ENCODE measurements around the gene GRB14. TPM values are rescaled to one million over a fixed set of nuclear protein-coding genes. Genes with fewer than 3 reads are reported as not detected.

GRB14 gene
- total RNA-seq, 2 donors from 2014 or later = 0.14 to 29.9 TPM

- DNase-seq (ENCODE audit: low spot score) = no peak
- no peaks in the 10 kb centered on the region for H3K4me1 ChIP-seq (replicated peaks)
- H3K27ac ChIP-seq = no peak overlapping the region
- no peaks in the 10 kb centered on the region for H3K36me3 ChIP-seq
- intact Hi-C loops (cut with DNase I) = no loop called here
- no peaks in the 10 kb centered on the region for H3K9me3 ChIP-seq
- no peak overlapping the region for H3K4me3 ChIP-seq
- H3K27me3 ChIP-seq (replicated peaks; ENCODE audit: insufficient read depth) = no peaks in the 10 kb centered on the region
- WGBS = 94% methylated on average over 1 of the region's 1 CpG
- TF ChIP-seq POLR2AphosphoS5 (IDR thresholded peaks at IDR 0.05) (no peak), POLR2A (IDR thresholded peaks at IDR 0.05) (no peak), CTCF (IDR thresholded peaks at IDR 0.05) (no peak)
These were observed 41.8 kb upstream of the GRB14 start for GRCh38 chr2:164662868-164663631.

- 72% methylated on average over 1 of the region's 1 CpG for WGBS
- intact Hi-C loops (cut with DNase I) = no loop called here
- TF ChIP-seq POLR2A (IDR thresholded peaks at IDR 0.05) (no peak), POLR2AphosphoS5 (IDR thresholded peaks at IDR 0.05) (no peak), CTCF (IDR thresholded peaks at IDR 0.05) (no peak)
- Histone ChIP-seq H3K4me1 (replicated peaks) (no peaks in the 10 kb centered on the region), H3K27me3 (replicated peaks; ENCODE audit: insufficient read depth) (no peaks in the 10 kb centered on the region), H3K9me3 (no peaks in the 10 kb centered on the region), H3K27ac (no peak overlapping the region), H3K36me3 (no peaks in the 10 kb centered on the region), H3K4me3 (no peak overlapping the region)
- DNase-seq (ENCODE audit: low spot score) = no peak
These were observed 40.8 kb upstream of the GRB14 start for GRCh38 chr2:164662066-164662465.

- no peaks in the 10 kb centered on the region for H3K27me3 ChIP-seq (replicated peaks; ENCODE audit: insufficient read depth)
- no peak for DNase-seq (ENCODE audit: low spot score)
- no peaks in the 10 kb centered on the region for H3K9me3 ChIP-seq
- no peaks in the 10 kb centered on the region for H3K36me3 ChIP-seq
- intact Hi-C loops (cut with DNase I) = no loop called here
- TF ChIP-seq POLR2AphosphoS5 (IDR thresholded peaks at IDR 0.05) = no peak
- no peak overlapping the region for H3K4me3 ChIP-seq
- H3K4me1 ChIP-seq (replicated peaks) = no peaks in the 10 kb centered on the region
- no peak overlapping the region for H3K27ac ChIP-seq
These were observed 40.1 kb upstream of the GRB14 start for GRCh38 chr2:164661349-164661748.

GRCh38 chr2:164657129-164657528, 35.8 kb upstream of the GRB14 start:
- no peaks in the 10 kb centered on the region for H3K4me1 ChIP-seq (replicated peaks)
- H3K27me3 ChIP-seq (replicated peaks; ENCODE audit: insufficient read depth) = no peaks in the 10 kb centered on the region
- WGBS = 88% methylated on average over 2 of the region's 2 CpGs
- intact Hi-C loops (cut with DNase I) = no loop called here
- H3K9me3 ChIP-seq = no peaks in the 10 kb centered on the region
- TF ChIP-seq POLR2A (IDR thresholded peaks at IDR 0.05) (no peak), CTCF (IDR thresholded peaks at IDR 0.05) (no peak), POLR2AphosphoS5 (IDR thresholded peaks at IDR 0.05) (no peak)
- no peaks in the 10 kb centered on the region for H3K36me3 ChIP-seq
- no peak overlapping the region for H3K4me3 ChIP-seq
- no peak overlapping the region for H3K27ac ChIP-seq
- no peak for DNase-seq (ENCODE audit: low spot score)

- intact Hi-C loops (cut with DNase I) = no loop called here
- TF ChIP-seq CTCF (IDR thresholded peaks at IDR 0.05) (no peak), POLR2A (IDR thresholded peaks at IDR 0.05) (no peak), POLR2AphosphoS5 (IDR thresholded peaks at IDR 0.05) (no peak)
- Histone ChIP-seq H3K27ac (no peak overlapping the region), H3K9me3 (no peaks in the 10 kb centered on the region), H3K36me3 (no peaks in the 10 kb centered on the region), H3K4me1 (replicated peaks) (no peaks in the 10 kb centered on the region), H3K27me3 (replicated peaks; ENCODE audit: insufficient read depth) (no peaks in the 10 kb centered on the region), H3K4me3 (no peak overlapping the region)
- DNase-seq (ENCODE audit: low spot score) = no peak
- 85% methylated on average over 2 of the region's 2 CpGs for WGBS
These were observed 34.5 kb upstream of the GRB14 start for GRCh38 chr2:164655750-164656149.

All from prostate gland (tissue), 2 donors.